GM18858 (cell line): Measurements from ENCODE around the gene CD2AP.
A peak's percentile ranks its signal among the peaks of the same experiment; 100 is the strongest.
"Not testable (repeated sequence)": the region's sequence is repeated elsewhere in the genome, so short reads cannot be mapped to it uniquely, and the experiment has no call there.

Experiments used
- ATAC-seq: cut with Tn5 transposase; IDR thresholded peaks from one replicate; pipeline ENCODE4 v1.9.1; 2021; ENCODE audit not compliant: unreplicated experiment

Gene CD2AP

DNA sequence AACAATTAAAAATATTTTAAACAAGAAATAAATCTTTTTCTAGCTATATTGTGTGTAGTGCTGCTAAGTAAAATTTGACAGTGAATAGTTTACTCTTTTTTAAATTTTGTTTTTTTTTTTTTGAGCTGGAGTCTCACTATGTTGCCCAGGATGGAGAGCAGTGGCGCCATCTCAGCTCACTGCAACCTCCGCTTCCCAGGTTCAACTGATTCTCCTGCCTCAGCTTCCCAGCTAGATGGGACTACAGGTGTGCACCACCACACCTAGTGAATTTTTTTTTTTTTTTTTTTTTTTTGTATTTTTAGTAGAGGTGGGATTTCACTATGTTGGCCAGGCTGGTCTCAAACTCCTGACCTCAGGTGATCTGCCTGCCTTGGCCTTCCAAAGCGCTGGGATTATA is 75.7 kb downstream of the CD2AP start:
- not testable (repeated sequence) for ATAC-seq

- ATAC-seq = not testable (repeated sequence)
These were observed 78.9 kb downstream of the CD2AP start for GRCh38 chr6:47556459-47556858.

GRCh38 chr6:47563162-47563561 is 85.6 kb downstream of the CD2AP start:
- ATAC-seq = no peak

GRCh38 chr6:47566602-47567001 is 89.0 kb downstream of the CD2AP start:
- ATAC-seq = not testable (repeated sequence)

- no peak for ATAC-seq
These were observed 90.0 kb downstream of the CD2AP start for GRCh38 chr6:47567586-47567985.

GRCh38 chr6:47571488-47571887 is 93.9 kb downstream of the CD2AP start:
- ATAC-seq = no peak

DNA sequence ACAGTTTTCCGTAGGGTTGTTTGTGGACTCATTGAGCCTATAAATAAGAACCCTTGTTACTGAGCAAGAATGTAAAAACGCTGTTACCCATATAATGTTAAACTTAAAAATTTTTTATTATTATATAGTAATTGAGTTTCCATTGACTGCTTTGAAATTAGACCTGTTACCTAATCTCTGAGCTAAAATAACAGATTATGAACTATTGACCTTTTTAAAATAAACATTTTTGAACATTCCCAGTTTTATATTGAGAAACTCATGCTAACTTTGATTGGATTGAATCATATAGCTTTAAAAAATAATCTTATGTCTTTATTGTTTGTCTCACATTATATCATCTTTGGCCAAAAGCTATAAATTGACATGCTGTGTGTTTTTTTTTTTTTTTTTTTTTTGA is 95.5 kb downstream of the CD2AP start:
- no peak for ATAC-seq

DNA sequence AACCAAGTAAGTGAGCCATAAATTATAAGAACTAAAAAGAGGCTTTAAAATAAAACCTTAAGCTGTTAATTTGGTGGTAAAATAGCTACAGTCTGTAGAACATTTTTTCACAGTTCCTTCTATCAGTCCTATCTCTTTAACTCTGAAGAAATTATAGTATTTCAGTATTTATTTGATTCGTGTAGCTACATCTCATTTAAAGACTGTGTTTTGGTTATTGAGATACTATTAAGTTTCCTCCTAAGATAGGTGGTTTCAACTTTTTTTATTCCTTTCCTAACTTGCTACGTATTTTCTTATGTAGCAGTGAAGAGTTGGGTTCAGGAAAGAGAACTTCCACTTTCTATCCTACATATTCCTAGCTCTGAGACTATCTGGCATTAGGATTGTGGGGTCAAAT is 97.2 kb downstream of the CD2AP start:
- ATAC-seq = no peak

DNA sequence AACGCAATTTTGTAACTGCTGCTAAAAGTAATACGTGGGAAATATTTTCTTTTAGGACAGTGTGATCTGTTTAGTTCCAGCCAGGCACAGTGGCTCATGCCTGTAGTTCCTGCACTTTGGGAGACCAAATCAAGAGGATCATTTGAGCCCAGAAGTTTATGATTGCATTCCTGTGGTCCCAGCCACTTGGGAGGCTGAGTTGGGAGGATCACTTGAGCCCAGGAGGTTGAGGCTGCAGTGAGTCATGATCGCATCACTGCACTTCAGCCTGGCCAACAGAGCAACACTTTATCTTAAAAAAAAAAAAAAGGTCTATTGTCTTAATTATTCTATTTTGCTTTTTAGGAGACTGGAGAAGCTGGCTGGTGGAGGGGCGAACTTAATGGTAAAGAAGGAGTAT is 101.5 kb downstream of the CD2AP start:
- no peak for ATAC-seq

- ATAC-seq = peak; percentile 82
These were observed 104.0 kb downstream of the CD2AP start for GRCh38 chr6:47581591-47581990.

DNA sequence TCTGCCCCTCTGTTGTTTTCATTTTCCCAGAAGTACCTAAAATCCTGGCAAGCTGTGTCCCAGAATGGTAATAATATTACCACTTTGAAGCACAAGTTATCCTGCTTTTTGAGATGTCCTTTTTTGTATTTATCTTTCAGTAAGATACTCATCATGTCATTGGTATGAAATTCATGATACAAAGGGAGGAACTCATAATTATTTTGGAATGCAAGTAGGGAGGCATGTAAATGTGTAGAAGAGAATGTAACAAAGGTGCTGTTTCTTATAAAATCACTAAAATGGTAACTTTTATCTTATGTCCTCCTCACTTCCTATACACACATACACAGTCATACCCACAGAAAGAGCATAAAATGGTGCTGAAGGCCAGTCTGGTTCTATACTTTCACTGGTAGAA is 109.9 kb downstream of the CD2AP start:
- ATAC-seq = no peak

- no peak for ATAC-seq
These were observed 114.7 kb downstream of the CD2AP start for GRCh38 chr6:47592131-47592840.

DNA sequence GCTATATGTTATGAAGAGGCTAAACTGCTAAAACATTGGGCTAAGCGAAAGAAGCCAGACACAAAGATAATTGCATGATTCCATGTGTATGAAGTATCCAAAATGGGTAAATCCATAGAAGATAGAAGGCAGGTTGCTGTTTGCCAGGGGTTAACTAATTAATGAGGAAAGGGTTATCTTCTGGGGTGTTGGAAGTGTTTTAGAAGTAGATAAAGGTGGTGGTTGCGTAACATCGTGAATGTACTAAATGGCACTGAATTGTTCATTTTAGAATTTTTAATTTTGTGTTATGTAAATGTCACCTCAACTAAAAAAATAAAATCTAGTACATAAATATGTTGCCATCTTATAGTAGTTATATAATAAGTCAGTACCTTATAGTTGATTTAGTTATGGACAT is 116.4 kb downstream of the CD2AP start:
- no peak for ATAC-seq

DNA sequence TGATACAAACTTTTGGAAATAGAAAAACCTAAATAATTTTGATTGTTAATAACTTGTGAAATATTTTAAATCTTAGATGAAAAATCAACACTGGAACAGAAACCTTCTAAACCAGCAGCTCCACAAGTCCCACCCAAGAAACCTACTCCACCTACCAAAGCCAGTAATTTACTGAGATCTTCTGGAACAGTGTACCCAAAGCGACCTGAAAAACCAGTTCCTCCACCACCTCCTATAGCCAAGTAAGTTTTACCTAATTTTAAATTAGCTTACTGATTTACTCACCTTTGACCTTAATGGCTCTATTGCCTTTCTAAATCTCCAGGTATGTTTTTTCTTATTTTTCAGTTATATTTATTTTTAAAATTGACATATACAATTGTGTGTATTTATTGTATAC is 118.2 kb downstream of the CD2AP start:
- no peak for ATAC-seq

DNA sequence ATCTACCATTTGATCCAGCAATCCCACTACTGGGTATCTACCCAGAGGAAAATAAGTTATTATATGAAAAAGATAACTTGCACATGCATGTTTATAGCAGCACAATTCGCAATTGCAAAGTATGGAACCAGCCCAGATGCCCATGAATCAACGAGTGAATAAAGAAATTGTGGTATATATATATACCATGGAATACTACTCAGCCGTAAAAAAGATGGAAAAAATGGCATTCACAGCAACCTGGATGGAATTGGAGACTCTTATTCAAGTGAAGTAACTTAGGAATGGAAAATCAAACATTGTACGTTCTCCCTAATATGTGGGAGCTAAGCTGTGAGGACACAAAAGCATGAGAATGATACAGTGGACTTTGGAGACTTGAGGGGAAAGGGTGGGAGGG is 120.8 kb downstream of the CD2AP start:
- no peak for ATAC-seq

- no peak for ATAC-seq
These were observed 121.9 kb downstream of the CD2AP start for GRCh38 chr6:47599512-47599911.

GRCh38 chr6:47603227-47603626 is 125.6 kb downstream of the CD2AP start:
- ATAC-seq = no peak

- no peak for ATAC-seq
These were observed 126.4 kb downstream of the CD2AP start for GRCh38 chr6:47603995-47604394.

GRCh38 chr6:47621838-47622449 is 144.4 kb downstream of the CD2AP start:
- ATAC-seq = no peak

- ATAC-seq = no peak
These were observed 149.2 kb downstream of the CD2AP start for GRCh38 chr6:47626782-47627181.

- ATAC-seq = no peak
These were observed 151.1 kb downstream of the CD2AP start for GRCh38 chr6:47628448-47629272.

- no peak for ATAC-seq
These were observed 152.4 kb downstream of the CD2AP start for GRCh38 chr6:47629954-47630353.
